NK-92 (cell line): ENCODE measurements around the gene FBXO24.
"Not testable (repeated sequence)": the region's sequence is repeated elsewhere in the genome, so short reads cannot be mapped to it uniquely, and the experiment has no call there.

ENCODE experiments used
- DNase-seq: peaks from one replicate; lab custom pipeline; 2025; ENCODE audit not compliant: unreplicated experiment; lab: John Stamatoyannopoulos, UW

FBXO24 gene, protein sequence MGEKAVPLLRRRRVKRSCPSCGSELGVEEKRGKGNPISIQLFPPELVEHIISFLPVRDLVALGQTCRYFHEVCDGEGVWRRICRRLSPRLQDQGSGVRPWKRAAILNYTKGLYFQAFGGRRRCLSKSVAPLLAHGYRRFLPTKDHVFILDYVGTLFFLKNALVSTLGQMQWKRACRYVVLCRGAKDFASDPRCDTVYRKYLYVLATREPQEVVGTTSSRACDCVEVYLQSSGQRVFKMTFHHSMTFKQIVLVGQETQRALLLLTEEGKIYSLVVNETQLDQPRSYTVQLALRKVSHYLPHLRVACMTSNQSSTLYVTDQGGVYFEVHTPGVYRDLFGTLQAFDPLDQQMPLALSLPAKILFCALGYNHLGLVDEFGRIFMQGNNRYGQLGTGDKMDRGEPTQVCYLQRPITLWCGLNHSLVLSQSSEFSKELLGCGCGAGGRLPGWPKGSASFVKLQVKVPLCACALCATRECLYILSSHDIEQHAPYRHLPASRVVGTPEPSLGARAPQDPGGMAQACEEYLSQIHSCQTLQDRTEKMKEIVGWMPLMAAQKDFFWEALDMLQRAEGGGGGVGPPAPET

DNA sequence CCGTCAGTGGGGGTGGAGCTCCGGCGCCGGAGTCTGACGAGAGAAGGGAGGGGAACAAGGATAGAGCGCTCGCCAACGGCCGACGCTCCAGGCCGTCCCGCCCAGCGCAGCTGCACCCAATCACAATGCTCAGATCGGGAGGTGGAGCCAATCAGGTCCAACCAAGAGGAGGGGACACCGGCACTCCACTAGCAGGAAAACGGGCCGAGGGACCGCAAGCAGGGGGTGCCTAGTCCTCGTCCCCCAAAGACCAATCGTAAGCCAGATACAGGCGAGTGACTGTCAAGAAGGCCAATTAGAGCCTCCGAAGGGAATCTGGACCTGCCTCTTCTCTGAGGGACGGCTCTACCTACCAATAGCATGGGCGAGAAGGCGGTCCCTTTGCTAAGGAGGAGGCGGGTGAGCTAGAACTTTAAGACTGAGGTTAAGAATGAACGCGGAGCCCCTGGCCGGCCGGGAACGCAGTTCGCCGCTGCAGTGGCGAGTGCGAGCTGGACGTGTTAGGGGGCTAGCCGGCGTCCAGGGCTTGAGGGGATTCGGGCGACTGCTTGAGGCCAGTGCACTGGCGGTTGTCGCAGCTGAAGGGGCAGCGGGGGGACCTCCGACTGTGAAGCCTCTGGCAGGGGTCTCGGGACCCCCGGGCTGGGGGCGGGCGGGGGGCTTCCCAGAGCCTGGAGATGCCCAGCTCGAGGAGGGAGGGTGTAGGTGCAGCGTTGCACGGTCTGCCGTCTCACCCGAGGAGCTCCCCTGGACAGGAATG lies at the start of gene FBXO24:
Gene FBXO24 (plus strand): TSS at position 63 of the 760 bp plus-strand sequence. CDS start 298 bp downstream, at position 361.
- peak; percentile 98 for DNase-seq

DNA sequence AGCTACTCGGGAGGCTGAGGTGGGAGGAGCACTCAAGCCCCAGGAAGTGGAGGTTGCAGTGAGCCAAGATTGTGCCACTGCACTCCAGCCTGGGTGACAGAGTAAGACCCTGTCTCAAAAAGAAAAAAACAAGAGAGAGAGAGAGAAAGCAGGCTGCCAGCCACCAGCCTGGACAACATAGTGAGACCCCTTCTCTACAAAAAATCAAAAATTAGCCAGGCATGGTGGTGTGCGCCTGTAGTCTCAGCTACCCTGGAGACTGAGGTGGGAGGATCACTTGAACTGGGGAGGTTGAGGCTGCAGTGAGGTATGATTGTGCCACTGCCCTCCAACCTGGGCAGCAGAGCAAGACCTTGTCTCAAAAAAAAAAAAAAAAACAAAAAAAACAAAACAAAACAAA lies 49.4 kb upstream of the FBXO24 start:
- not testable (repeated sequence) for DNase-seq

DNA sequence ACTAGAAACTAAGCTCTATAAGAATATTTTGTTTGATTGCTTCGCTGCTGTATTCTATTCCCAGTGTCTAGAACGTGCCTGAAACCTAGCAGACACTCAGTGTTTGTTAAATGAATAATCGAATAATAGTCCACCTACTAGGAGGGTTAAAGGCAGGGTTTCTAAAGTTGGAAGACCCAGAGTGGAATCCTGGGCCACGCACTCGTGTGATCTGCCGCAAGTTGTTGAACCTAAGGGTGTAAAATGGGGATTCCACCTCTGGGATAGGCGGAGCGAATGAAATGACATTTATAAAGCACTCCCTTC lies 47.8 kb upstream of the FBXO24 start:
- DNase-seq: no peak

DNA sequence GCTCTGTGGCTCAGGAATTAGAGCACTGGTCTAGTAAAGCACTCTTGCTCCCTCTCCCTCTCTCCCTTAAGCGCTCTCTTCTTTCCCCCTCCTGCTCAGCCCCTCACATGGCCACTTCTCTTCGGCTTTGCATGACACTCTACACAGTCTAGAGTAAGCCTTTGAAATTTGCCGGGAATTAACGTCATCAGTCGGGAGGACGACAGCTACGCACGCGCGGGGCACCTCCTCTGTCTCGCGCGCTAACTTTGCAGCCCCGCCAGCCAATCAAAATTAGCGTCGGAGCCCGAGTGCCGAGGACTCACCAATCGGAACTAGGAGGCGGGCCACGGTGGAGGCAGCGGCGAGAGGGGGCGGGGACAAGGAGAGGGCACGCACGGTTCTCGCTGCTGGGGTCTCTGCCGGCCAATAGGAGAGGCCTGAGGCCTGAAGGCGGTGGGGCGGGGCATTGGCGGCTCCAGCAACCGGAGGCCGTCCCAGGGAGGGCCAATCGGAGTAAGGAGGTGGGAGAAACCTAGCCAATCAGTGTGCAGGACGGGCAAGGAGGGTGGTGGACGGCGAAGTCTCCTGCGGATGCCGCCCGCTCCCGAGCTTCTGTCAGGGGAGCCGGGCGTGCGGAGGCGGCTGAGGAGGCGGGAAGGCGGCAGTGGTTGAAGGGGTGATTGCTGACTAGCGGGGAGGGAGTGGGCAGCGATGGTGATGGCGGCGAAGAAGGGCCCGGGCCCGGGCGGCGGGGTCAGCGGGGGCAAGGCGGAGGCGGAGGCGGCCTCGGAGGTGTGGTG lies 47.3 kb upstream of the FBXO24 start, which contains the start of gene AGFG2:
Gene AGFG2 (plus strand): TSS at position 550 of the 782 bp plus-strand sequence. CDS start 144 bp downstream, at position 694.
- DNase-seq: peak; percentile 99

DNA sequence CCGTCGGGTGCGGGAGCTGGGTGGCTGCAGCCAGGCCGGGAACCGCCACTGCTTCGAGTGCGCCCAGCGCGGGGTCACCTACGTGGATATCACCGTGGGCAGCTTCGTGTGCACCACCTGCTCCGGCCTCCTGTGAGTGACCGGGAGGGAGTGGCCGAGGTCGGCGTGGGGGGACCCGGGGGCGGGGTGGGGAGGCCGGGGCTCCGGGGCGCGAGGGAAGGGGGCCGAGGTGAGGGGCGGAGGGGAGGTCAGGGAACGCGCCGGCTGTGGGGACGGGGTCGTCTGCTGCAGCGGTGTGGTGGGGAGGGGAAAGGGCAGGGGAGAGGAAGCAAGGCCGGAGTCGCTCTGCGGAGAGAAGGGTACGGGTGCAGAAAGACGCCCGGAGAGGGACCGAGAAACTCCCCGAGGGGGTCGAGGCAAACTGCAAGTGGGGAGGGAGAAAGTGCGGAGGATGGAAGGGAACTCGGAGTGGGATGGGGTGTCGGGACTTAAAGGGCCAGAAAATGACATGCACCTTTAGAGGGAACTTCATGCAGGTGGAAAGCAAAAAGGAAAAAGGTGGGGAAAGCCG lies 46.6 kb upstream of the FBXO24 start:
- no peak for DNase-seq

DNA sequence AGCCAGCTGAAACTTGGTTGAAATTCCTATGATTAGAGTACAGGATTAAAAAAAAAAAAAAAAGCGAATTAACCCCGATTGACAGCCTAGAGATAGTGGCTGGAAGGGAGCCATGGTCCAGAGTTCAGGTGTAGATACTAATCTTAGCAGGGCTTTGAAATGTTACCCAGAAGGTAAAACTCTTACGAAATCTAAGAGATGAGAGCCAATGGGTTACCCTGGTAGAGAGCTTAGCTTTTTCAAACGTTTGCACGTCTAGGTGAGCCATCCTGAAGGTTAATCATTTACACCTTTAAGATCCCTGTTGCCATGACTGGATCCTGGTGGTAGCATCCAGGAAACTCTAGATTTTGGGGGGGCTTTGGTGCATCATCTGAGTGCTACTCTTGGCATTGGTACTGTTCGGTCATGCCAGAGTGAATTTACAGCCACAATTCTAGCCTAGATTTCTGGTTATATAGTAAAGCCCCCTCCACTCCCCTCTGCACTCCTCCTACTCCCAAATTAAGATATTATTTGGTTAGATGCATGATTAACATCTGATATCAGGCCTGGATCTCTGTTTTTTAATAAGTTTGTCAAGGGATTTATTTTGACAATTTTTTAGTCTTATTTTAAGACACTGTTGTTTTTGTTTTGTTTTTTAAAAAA lies 45.9 kb upstream of the FBXO24 start:
- no peak for DNase-seq

DNA sequence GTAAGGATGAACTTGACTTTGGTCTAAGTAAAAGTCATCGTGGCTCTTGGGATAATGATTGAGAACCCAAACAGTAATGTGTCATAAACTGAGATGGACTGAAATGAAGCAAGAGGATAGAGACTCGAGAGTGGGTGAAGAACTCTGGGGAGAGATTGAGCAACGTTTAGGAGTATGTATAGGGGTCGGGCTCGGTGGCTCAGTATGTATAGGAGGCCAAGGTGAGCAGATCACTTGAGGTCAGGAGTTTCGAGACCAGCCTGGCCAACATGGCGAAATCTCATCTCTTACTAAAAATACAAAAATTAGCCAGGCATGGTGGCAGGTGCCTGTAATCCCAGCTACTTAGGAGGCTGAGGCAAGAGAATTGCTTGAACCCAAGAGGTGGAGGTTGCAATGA lies 44.8 kb upstream of the FBXO24 start:
- not testable (repeated sequence) for DNase-seq

DNA sequence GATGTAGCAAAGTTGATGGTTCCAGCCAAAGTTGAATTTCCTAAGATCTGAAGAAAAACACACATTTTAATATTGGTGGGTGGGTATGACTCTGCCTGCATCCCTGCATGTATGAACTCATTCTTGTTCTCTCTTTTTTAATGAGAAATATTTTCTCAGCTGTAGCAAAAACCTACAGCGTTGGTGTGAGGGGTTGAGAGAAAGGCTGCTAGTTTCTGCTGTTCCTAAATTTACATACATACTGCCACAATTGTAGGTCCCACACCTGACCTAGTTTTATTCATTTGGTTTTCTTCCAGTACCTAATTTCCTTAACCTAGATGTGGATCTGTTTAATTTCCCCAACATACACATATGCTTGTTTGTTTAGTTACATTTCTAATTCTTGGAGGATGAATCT lies 42.5 kb upstream of the FBXO24 start:
- no peak for DNase-seq

DNA sequence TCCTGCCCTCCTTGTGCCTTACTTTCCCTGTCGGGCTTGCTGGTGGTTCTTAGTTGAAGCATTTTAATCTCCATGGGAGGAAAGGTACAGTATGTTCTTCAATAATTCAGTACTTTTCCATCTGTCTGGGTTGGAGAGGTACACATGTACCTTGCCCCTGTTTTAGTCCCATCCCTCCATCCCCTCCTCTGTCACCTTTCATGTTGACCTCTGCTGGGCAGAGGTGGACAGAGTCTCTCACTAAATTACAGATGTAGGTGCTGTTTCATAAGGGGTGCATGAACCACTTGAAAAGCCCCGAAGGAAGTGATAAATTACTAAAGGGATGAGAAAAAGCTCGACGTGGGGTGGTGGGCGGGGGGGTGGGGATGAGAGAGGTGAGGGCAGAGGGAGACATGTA lies 41.7 kb upstream of the FBXO24 start:
- no peak for DNase-seq

DNA sequence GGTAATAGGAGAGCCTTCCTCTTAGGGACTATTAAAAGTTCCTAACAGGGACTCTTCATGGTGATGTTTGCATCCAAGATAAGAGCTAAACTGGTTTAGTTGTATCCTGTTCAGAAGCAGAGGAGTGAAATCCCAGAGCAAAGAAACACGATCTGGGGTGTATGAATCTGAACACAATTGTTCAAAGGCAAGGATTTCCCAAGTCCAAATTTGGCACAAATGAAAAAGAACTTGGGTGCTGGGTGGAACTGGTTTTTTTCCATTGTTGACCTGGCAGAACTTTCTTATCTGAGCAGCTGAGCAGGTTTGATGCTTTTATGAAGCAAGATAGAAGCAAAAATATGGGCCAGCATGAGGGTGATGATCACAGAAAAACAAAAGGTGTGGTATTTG lies 41.2 kb upstream of the FBXO24 start:
- DNase-seq: no peak

DNA sequence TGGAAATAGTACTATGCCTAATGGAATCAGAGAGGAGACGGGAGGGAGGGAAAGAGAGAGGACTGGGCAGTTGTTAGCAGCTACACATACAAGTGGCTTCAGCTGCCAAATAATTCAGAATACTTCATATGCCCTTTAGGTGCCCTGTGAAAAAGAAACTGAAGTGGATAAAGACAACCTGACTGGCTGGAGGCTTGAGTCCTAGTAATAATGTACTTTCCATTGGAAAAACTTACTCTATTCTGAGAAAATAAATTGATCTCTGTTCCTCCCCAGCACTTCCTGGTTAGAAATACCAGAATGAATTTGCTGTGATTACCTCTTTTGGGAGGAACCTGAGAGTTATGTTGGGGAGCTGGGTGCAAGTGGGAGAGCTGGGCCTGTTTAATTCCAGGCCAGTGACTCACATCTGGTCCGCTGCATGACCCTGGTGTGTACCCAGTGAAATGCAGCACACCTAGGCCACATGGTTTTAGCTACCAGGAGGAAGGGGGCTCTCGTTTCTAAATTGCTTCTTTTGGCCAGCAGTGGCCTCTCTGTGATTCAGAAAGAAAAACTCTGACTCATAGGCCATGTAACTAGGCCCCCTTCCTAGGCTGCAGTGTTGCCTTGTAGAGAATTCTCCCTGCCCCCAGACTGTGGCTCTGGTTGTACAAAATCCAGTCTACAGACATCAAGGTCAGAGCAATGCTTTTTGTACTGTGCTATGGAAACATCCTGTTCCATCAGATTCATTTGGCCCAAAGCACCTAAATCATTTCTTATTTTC lies 40.6 kb upstream of the FBXO24 start:
- DNase-seq: no peak

DNA sequence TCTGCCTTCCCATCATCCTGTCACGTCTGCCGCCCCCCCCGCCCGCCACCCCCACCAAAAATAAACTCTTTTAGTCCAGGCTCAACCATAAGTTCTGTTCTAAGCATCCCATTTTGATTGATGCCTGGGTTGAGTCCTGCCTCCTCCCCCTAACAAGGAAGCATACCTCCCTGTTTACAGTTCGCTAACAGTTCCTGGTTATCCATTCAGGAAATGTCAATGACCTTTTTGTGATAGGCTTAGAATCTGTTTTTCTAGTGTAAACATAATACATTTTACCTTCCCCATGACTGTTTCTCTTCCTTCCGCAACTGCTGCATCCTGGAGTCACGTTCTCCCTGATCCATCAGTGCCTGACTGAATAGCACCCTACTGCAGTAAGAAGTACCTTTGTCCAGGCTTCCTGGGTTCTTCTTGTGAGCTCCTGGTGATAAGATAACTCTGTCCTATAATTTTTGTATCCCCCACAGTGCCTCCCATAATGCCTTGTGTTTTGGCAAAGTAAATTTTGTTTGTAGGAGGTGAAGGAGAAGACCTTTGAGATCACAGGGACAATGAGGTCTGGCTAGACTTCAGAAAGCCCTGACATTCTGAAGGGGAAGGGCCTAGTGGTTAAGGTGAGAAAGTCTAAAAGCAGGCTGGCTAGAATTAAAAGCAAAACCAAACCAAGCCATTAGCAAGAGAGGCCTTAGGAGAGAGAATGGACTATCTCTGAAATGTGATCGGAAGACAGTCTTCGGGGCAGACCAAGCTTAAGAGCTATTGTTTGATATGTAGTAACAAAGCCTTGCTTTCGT lies 39.8 kb upstream of the FBXO24 start:
- DNase-seq: no peak

DNA sequence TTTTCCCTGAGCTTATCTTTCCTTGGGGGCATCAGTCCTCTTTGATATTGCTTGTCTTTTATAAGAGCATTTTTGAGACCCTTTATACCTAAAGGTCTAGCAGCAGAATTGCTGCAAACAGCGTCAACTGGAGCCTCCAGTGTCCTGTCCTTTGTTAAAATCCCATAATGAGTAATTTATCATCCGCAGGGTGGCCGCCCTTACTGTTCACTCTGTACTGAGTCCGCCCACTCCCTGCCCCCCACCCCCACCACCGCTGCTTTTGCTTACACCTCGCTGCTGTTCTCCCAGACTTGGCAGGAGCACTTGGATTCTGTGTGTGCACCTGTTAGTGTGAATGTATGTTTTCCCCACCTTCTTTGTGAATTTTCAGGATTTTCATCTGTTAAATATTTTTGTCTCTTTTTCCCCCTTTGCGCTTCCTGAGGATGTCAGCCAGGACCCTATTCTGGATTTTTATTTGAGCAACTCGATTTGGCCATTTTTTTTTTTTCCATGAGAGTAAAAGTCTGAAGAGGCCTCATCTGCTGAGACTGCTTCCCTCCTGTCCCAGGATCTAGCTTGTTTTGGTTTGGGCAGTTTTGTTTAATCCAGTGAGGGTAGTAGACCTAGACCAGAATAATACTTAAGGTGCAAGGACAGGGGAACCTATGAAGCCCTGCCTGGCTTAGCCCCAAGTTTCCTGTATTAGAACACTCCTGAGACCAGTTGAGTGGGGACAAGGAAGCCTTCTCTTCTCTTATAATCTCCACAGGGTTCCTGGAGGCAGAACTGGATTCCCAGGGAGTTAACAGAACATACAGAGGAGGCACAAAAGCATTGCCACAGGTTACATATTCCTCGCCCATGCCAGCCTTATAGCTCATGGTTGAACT lies 39.0 kb upstream of the FBXO24 start:
- no peak for DNase-seq

DNA sequence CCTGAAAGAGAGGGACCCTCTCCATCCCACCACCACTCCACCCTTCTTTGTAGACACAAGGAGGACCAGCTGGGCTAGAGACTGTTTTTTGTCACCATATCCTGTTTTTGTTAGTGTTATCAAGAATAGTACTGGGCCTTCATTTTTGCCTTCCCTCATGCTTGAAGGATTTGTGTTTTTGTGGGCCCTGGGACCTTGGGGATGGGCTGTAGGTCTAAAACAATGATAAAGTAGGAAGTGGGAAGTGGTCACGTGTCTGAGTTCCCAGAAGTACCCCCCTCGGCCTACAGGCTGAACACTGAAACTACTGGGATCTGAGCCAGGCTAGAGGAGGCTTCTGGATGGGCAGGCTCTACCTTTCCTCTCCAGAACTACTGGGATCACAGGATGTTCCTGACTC lies 38.3 kb upstream of the FBXO24 start:
- no peak for DNase-seq

DNA sequence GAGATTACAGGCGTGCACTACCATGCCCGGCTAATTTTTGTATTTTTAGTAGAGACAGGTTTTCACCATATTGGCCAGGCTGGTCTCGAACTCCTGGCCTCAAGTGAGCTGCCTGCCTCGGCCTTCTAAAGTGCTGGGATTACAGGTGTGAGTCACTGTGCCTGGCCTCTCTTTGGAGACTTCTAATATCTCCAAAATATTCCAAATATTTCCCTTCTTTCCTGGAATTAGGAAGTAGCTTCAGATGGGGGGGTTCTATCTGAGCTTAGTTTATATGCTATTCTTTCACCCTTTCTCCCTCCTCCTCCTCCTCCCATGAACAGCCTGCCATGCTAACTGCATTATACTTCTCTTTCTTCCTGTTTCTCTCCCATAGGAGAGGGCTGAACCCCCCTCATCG lies 37.7 kb upstream of the FBXO24 start:
- not testable (repeated sequence) for DNase-seq

DNA sequence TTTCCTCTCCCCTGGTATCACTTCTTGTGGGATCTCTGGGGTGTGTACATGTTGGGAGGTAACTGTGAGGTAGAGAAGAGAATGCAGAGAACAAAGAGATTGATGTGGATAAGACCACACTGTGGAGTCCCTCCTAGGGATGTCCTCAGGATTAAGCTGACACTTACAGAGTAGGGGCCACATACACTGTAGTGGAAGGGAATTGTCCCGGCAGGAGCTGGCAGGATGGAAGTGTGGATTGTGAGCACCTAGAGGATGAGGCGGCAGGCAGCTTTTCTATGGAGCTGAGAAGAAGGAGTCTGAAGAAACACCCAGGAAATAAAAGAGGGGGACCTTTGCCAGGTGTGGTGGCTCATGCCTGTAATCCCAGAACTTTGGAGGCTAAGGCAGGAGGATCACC lies 33.6 kb upstream of the FBXO24 start:
- DNase-seq: no peak

DNA sequence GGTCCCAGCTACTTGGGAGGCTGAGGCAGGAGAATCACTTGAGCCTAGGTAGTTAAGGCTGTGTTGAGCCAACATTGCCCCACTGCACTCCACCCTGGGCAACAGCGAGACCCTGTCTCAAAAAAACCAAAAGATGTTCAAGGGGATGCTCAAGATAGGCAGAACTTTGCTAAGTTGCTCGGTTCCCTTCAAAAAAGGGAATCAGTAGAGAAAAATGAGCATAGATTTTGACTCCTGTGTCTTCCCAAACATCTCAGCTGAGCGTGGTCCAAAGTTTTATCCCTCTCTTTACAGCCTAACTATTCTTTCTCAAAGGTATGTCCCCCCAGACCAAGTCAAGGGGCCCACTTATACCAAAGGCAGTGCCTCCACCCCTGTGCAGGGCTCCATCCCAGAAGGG lies 33.1 kb upstream of the FBXO24 start:
- no peak for DNase-seq

DNA sequence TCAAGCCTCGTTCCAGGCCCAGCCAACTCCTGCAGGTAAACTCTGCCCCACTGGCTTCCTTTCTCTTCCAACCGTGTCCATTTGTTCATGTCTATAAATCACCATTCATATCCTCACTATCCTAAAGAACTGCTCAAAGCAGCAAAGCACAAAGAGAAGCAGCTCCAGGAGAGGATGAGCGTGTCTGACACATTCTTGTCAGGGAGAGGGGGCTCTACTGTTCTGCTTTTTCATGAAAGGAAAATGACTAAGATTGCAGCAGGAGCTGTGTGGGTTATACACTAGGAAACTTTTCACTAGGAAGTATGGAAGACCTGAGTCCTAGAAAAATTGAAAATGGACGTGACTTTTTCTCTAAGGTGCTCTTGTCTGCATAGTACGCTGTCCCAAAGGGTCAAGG lies 30.4 kb upstream of the FBXO24 start:
- DNase-seq: no peak
